ENCODE data around the gene AGXT.

The AGXT gene

GRCh38 chr2:240921995-240922244 is 53.3 kb downstream of the AGXT start:
- Histone ChIP-seq H3K4me1 (ENCODE audit: control insufficient read depth, insufficient read depth, low read length) (peaks cover 4% of the 10 kb centered on the region; the same call in 1 of the 2 replicates), H3K9ac (ENCODE audit: low read length) (no peak overlapping the region), H3K9me3 (ENCODE audit: control insufficient read depth, insufficient read depth, low read depth, low read length) (no peaks in the 10 kb centered on the region), H3K27me3 (ENCODE audit: control insufficient read depth, insufficient read depth, low read length) (peaks cover 3% of the 10 kb centered on the region; the same call in 1 of the 2 replicates), H3K36me3 (ENCODE audit: control insufficient read depth, insufficient read depth, low read length) (no peaks in the 10 kb centered on the region), H3K4me3 (ENCODE audit: low read depth, low read length) (no peak overlapping the region), H3K27ac (ENCODE audit: low read depth, low read length) (no peak overlapping the region)

- no peak overlapping the region for H3K9ac ChIP-seq (ENCODE audit: low read length)
- no peaks in the 10 kb centered on the region for H3K4me1 ChIP-seq (ENCODE audit: control insufficient read depth, insufficient read depth, low read length)
- H3K27me3 ChIP-seq (ENCODE audit: control insufficient read depth, insufficient read depth, low read length) = no peaks in the 10 kb centered on the region; the same call in 1 of the 2 replicates
- no peak overlapping the region for H3K27ac ChIP-seq (ENCODE audit: low read depth, low read length)
- no peak overlapping the region for H3K4me3 ChIP-seq (ENCODE audit: low read depth, low read length)
- H3K36me3 ChIP-seq (ENCODE audit: control insufficient read depth, insufficient read depth, low read length) = no peaks in the 10 kb centered on the region
- H3K9me3 ChIP-seq (ENCODE audit: control insufficient read depth, insufficient read depth, low read depth, low read length) = no peaks in the 10 kb centered on the region
Observed at GRCh38 chr2:240922245-240922981, 53.8 kb downstream of the AGXT start.

GRCh38 chr2:240922982-240923537 is 54.4 kb downstream of the AGXT start:
- H3K27me3 ChIP-seq (ENCODE audit: control insufficient read depth, insufficient read depth, low read length) = no peaks in the 10 kb centered on the region
- H3K27ac ChIP-seq (ENCODE audit: low read depth, low read length) = no peak overlapping the region
- H3K4me3 ChIP-seq (ENCODE audit: low read depth, low read length) = no peak overlapping the region
- no peaks in the 10 kb centered on the region for H3K9me3 ChIP-seq (ENCODE audit: control insufficient read depth, insufficient read depth, low read depth, low read length)
- no peaks in the 10 kb centered on the region for H3K4me1 ChIP-seq (ENCODE audit: control insufficient read depth, insufficient read depth, low read length)
- no peaks in the 10 kb centered on the region for H3K36me3 ChIP-seq (ENCODE audit: control insufficient read depth, insufficient read depth, low read length)
- no peak overlapping the region for H3K9ac ChIP-seq (ENCODE audit: low read length)

GRCh38 chr2:240925191-240925567 is 56.6 kb downstream of the AGXT start:
- Histone ChIP-seq H3K9me3 (ENCODE audit: control insufficient read depth, insufficient read depth, low read depth, low read length) (no peaks in the 10 kb centered on the region), H3K4me3 (ENCODE audit: low read depth, low read length) (no peak overlapping the region), H3K4me1 (ENCODE audit: control insufficient read depth, insufficient read depth, low read length) (no peaks in the 10 kb centered on the region), H3K27me3 (ENCODE audit: control insufficient read depth, insufficient read depth, low read length) (no peaks in the 10 kb centered on the region), H3K9ac (ENCODE audit: low read length) (no peak overlapping the region), H3K27ac (ENCODE audit: low read depth, low read length) (no peak overlapping the region), H3K36me3 (ENCODE audit: control insufficient read depth, insufficient read depth, low read length) (no peaks in the 10 kb centered on the region)

- Histone ChIP-seq H3K36me3 (ENCODE audit: control insufficient read depth, insufficient read depth, low read length) (no peaks in the 10 kb centered on the region), H3K9me3 (ENCODE audit: control insufficient read depth, insufficient read depth, low read depth, low read length) (no peaks in the 10 kb centered on the region), H3K27ac (ENCODE audit: low read depth, low read length) (no peak overlapping the region)
Observed at GRCh38 chr2:240925568-240926515, 57.2 kb downstream of the AGXT start.

GRCh38 chr2:240926516-240927389 is 58.1 kb downstream of the AGXT start:
- Histone ChIP-seq H3K4me3 (ENCODE audit: low read depth, low read length) (no peak overlapping the region), H3K36me3 (ENCODE audit: control insufficient read depth, insufficient read depth, low read length) (no peaks in the 10 kb centered on the region), H3K27me3 (ENCODE audit: control insufficient read depth, insufficient read depth, low read length) (no peaks in the 10 kb centered on the region), H3K9me3 (ENCODE audit: control insufficient read depth, insufficient read depth, low read depth, low read length) (no peaks in the 10 kb centered on the region), H3K9ac (ENCODE audit: low read length) (no peak overlapping the region), H3K4me1 (ENCODE audit: control insufficient read depth, insufficient read depth, low read length) (no peaks in the 10 kb centered on the region), H3K27ac (ENCODE audit: low read depth, low read length) (no peak overlapping the region)

More at GRCh38 chr2:240925568-240926515, 57.2 kb downstream of the AGXT start:
- no peak overlapping the region for H3K9ac ChIP-seq (ENCODE audit: low read length)
- no peaks in the 10 kb centered on the region for H3K4me1 ChIP-seq (ENCODE audit: control insufficient read depth, insufficient read depth, low read length)
- no peaks in the 10 kb centered on the region for H3K27me3 ChIP-seq (ENCODE audit: control insufficient read depth, insufficient read depth, low read length)
- H3K4me3 ChIP-seq (ENCODE audit: low read depth, low read length) = no peak overlapping the region

- no peaks in the 10 kb centered on the region for H3K9me3 ChIP-seq (ENCODE audit: control insufficient read depth, insufficient read depth, low read depth, low read length)
- no peak overlapping the region for H3K9ac ChIP-seq (ENCODE audit: low read length)
- H3K4me1 ChIP-seq (ENCODE audit: control insufficient read depth, insufficient read depth, low read length) = no peaks in the 10 kb centered on the region
Observed at GRCh38 chr2:240927390-240927781, 58.8 kb downstream of the AGXT start.

GRCh38 chr2:240928476-240929363 is 60.1 kb downstream of the AGXT start:
- Histone ChIP-seq H3K9ac (ENCODE audit: low read length) (no peak overlapping the region), H3K27ac (ENCODE audit: low read depth, low read length) (no peak overlapping the region), H3K36me3 (ENCODE audit: control insufficient read depth, insufficient read depth, low read length) (no peaks in the 10 kb centered on the region), H3K4me3 (ENCODE audit: low read depth, low read length) (no peak overlapping the region), H3K9me3 (ENCODE audit: control insufficient read depth, insufficient read depth, low read depth, low read length) (no peaks in the 10 kb centered on the region), H3K27me3 (ENCODE audit: control insufficient read depth, insufficient read depth, low read length) (no peaks in the 10 kb centered on the region), H3K4me1 (ENCODE audit: control insufficient read depth, insufficient read depth, low read length) (no peaks in the 10 kb centered on the region)

More at GRCh38 chr2:240927390-240927781, 58.8 kb downstream of the AGXT start:
- H3K27me3 ChIP-seq (ENCODE audit: control insufficient read depth, insufficient read depth, low read length) = no peaks in the 10 kb centered on the region
- no peak overlapping the region for H3K27ac ChIP-seq (ENCODE audit: low read depth, low read length)
- H3K4me3 ChIP-seq (ENCODE audit: low read depth, low read length) = no peak overlapping the region
- H3K36me3 ChIP-seq (ENCODE audit: control insufficient read depth, insufficient read depth, low read length) = no peaks in the 10 kb centered on the region

- no peaks in the 10 kb centered on the region for H3K27me3 ChIP-seq (ENCODE audit: control insufficient read depth, insufficient read depth, low read length)
- no peaks in the 10 kb centered on the region for H3K9me3 ChIP-seq (ENCODE audit: control insufficient read depth, insufficient read depth, low read depth, low read length)
- H3K9ac ChIP-seq (ENCODE audit: low read length) = no peak overlapping the region
Observed at GRCh38 chr2:240929364-240930095, 60.9 kb downstream of the AGXT start.

More at GRCh38 chr2:240929364-240930095, 60.9 kb downstream of the AGXT start:
- H3K4me1 ChIP-seq (ENCODE audit: control insufficient read depth, insufficient read depth, low read length) = no peaks in the 10 kb centered on the region
- H3K27ac ChIP-seq (ENCODE audit: low read depth, low read length) = no peak overlapping the region
- H3K36me3 ChIP-seq (ENCODE audit: control insufficient read depth, insufficient read depth, low read length) = no peaks in the 10 kb centered on the region
- no peak overlapping the region for H3K4me3 ChIP-seq (ENCODE audit: low read depth, low read length)

Measured in HUES6 (cell line).